RCC 7860 (cell line): ENCODE measurements around the gene DUS2.
"Not testable (repeated sequence)": the region's sequence is repeated elsewhere in the genome, so short reads cannot be mapped to it uniquely, and the experiment has no call there.

Experiments used
- DNase-seq: peaks from one replicate; pipeline ENCODE4 v3.0.0-alpha.2; 2015; ENCODE audit warnings: low spot score
- FAIRE-seq: peaks from 2 replicates; lab custom pipeline; 2012; peaks lifted over from hg19 to GRCh38; lab: Jason Lieb, UNC

Gene DUS2

DNA sequence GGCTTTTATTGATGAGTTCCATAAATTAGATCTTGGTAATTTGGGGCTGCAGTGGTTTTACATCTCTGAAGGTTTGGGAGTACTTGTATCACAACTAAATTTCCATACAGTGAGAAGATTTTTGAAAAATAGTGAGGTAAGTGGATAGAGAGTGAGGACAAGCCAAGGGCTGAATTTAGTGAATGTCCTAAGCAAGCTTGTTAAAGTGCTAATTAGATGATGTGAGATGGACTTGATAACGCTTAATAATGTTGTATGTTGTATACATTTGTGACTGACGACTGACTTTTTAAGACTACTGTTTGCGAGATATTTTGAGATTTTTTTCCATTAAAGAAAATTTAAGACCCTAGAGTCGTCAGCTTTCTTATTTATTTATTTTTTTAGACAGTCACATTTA, 66.0 kb downstream of the DUS2 start:
- FAIRE-seq (no peak), DNase-seq (no peak)

DNA sequence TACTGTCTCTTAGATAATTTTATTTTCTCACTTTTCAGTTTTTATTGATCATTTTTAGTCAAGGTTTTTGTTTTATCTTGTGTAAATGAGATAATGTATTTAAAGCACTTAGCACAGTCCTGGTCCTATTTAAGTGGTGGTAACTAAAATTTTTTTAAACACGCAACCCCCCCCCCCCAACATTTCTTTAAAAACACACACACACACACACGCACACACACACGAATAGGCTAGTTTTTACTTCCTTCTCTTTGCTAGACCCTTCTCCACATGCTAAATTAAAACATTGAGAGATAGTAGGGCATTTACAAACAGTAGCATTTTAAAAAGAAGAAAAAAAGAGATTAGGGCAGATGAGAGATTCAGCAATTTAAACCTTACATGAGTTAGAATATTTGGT, 67.0 kb downstream of the DUS2 start:
- FAIRE-seq: no peak
- DNase-seq: no peak

DNA sequence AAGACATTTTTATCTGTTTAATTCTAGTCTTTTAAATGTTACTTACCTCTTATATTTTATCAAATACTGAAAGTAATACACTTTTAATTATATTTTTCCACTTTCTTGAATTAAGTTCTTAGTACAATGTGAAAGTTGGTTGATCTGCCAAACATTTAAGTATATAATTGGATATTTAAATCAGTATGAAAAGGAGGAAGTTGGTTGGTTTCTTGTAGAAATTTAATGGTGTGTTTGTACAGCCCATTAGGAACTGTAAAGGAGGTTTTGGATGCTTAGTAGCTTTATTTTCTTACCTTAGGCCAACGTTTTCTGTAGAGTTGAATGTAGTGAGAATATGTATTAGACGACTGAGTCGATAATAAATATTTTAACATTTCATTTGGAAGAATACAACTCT, 67.4 kb downstream of the DUS2 start:
- DNase-seq (no peak), FAIRE-seq (no peak)

DNA sequence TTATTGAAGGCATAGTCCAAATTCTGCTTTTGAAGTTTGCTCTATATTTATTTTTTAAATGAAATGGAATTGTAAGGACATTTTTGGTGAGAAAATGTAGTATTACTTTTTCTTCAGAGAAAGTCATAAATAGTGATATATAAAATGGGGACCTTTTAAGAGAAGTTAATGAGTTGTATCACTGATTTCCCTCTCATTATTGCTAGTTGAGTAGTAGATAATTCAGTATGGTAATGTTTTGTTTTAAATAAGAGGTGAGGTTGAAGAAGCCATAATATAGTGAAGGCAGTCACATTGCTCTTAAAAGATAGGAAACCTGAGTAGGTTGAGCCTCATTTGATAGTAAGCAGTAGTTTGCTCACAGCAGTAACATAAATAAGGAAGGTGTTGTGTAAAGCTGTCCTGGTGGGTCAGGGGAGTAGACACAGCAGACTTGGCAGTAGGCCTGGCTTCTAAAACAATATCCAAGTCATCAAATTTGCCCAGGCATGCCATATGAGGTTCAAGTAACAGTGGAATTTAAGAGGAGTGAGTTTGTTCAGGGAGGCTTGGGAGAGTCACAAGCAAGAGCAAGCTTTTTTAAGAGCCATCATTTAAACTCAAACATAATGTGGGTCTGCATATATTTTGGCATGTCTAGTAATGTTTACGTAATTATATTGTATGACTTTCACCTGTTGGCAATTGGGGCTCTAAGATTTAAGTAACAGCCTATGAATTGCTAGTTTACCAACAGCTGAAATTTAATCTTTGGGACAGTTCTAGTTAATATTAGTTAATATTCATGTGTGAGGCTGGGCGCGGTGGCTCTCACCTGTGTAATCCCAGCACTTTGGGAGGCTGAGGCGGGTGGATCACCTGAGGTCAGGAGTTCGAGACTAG, 68.5 kb downstream of the DUS2 start:
- DNase-seq: no peak
- no peak for FAIRE-seq

DNA sequence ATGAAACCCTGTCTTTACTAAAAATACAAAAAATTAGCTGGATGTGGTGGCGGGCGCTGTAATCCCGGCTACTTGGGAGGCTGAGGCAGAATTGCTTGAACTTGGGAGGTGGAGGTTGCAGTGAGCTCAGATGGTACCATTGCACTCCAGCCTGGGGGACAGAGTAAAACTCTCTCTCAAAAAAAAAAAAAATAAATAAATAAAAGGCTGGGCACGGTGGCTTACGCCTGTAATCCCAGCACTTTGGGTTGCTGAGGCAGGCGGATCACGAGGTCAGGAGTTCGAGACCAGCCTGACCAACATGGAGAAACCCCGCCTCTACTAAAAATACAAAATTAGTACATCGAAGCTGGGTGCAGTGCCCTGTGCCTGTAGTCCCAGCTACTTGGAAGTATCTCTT, 69.2 kb downstream of the DUS2 start:
- FAIRE-seq: not testable (repeated sequence)

DNA sequence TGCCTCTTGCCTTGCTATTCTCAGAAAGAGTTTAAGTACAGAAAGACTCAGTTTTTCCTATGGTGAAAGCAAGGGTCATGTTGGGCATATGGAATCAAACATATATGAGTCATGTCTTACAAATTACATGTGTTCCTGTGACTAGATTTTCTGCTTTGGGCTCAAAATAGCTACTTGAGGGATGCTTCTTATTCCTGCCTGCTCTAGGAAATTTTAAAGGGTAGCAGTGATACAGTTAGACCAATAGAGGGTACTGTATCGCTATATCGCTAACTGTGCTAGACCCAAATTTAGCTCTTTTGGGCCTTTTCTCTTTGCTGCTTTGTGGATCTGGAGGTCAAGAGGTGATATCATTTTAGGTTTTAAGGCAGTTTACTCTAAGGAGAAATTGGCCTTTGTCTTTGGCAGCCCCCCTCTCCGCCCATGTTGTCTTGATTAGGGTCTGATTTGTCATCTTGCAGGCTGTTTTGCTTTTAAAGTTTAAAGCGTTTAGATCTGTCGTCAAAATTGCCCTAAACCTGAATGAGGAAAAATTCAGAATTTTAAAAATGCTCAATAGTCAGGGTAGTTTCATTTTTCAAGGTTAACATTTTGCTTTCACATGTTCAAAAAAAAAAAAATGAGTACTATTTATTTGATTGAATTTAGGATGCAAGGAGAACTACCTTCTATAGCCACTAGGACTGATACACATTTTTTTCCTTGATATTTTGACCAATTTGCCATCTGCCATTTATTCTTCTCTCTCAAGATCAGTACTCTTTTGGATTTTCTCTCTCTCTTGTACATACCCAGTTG, 70.9 kb downstream of the DUS2 start:
- FAIRE-seq (no peak), DNase-seq (no peak)

More for the DNA sequence above, 69.2 kb downstream of the DUS2 start:
- not testable (repeated sequence) for DNase-seq

- FAIRE-seq: no peak
These were observed 71.5 kb downstream of the DUS2 start for GRCh38 chr16:68094614-68094934.

DNA sequence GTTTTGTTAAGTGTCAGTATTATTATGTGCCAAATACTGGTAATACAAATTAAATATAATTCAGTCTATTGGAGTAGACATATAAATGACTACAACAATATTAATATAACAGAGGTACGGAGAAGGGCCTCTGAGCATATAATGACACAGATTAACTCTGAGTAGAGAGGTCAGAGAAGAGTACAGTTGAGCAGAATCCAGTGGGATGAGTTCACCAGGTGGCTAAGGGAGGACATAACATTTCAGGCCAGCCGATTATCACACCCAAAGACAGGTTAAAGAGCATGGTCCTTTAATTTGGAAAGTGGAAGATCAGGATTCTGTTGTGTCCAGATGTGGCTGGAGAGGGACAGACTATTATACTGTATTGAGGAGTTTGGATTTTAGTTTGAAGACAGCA, 73.4 kb downstream of the DUS2 start:
- FAIRE-seq (no peak), DNase-seq (no peak)

More at GRCh38 chr16:68094614-68094934, 71.5 kb downstream of the DUS2 start:
- DNase-seq: no peak

GRCh38 chr16:68097088-68097487, 74.0 kb downstream of the DUS2 start:
- no peak for FAIRE-seq

DNA sequence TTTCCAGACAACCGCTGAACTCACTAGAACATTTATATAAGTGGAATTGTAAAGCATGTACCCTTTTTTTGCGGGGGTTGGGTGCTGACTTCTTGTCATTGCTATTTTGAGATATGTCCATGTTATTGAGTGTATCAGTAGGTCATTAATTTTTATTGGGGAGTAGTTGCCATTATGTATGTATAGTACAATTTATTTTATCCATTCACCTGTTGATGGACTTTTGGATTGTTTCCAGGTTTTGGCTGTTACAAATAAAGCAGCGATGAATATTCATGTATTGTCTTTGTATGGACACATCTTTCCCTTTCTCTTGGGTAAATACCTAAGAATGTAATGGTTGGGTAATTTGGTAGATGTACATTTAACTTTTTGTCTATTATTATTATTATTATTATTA, 74.8 kb downstream of the DUS2 start:
- FAIRE-seq: no peak
- no peak for DNase-seq

More at GRCh38 chr16:68097088-68097487, 74.0 kb downstream of the DUS2 start:
- DNase-seq: no peak

DNA sequence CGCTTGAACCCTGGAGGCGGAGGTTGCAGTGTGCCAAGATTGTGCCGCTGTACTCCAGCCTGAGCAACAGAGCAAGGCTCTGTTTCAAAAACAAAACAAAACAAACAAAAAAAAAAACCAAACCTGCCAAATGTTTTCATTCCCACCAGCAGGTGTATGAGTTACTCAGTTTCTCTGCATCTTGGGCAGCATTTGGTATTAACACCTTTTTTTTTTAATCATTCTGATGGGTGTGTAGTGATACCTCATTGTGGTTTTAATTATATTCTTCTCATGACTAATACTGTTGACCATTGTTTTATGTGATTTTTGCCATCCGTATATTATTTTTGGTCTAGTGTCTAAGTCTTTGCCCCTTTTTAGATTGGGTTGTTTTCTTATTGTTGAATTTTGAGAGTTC, 77.4 kb downstream of the DUS2 start:
- DNase-seq: no peak
- FAIRE-seq: no peak

DNA sequence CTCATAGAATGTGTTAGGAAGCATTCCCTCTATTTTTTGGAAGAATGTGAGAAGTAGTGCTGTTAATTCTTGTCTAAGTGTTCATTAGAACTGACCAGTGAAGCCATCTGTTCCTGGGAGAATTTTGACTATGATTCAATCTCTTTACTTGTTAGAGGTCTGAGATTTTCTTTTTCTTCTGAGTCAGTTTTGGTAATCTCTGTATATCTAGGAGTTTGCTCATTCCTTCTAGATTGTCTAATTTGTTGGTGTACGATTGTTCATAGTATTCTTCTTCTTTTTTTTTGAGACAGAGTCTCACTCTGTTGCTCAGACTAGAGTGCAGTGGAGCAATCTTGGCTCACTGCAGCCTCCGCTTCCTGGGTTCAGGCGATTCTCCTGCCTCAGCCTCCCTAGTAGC, 82.5 kb downstream of the DUS2 start:
- no peak for DNase-seq
- FAIRE-seq: no peak

DNA sequence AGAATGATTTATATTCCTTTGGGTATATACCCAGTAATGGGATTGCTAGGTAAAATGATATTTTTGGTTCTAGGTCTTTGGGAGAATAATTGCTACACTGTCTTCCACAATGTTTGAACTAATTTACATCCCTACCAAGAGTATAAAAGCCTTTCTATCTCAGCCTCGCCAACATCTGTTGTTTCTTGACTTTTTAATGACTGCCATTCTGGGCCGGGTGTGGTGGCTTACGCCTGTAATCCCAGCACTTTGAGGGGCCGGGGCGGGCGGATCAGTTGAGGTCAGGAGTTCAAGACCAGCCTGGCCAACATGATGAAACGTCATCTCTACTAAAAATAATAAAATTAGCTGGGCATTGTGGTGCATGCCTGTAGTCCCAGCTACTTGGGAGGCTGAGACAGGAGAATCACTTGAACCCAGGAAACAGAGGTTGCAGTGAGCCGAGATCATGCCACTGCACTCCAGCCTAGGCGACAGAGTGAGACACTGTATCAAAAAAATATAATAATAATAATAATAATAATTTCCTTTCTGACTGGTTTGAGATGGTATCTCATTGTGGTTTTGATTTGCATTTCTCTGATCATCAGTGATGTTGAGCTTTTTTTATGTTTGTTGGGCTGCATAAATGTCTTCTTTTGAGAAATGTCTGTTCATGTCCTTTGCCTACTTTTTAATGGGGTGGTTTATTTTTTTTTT, 84.3 kb downstream of the DUS2 start:
- not testable (repeated sequence) for FAIRE-seq, DNase-seq

DNA sequence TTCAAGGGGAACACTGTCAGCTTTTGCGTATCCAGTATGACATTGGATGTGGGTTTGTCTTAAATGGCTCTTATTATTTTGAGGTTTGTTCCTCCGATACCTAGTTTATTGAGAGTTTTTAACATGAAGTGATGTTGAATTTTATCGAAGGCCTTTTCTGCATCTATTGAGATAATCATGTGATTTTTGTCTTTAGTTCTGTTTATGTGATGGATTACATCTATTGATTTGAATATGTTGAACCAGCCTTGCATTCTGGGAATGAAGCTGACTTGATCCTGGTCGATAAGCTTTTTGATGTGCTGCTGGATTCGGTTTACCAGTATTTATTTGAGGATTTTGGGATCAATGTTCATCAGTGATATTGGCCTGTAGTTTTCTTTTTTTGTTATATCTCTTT, 86.1 kb downstream of the DUS2 start:
- not testable (repeated sequence) for DNase-seq, FAIRE-seq

DNA sequence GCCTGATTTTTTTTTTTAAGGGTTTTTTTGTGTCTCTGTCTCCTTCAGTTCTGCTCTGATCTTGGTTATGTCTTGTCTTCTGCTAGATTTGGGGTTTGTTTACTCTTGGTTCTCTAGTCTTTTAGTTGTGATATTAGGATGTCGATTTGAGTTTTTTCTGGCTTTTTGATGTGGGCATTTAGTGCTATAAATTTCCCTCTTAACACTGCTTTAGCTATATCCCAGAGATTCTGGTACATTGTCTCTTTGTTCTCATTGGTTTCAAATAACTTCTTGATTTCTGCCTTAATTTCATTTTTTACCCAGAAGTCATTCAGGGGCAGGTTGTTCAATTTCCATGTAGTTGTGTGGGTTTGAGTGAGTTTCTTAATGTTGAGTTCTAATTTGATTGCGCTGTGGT, 87.5 kb downstream of the DUS2 start:
- FAIRE-seq, DNase-seq: not testable (repeated sequence)

GRCh38 chr16:68111379-68111778, 88.3 kb downstream of the DUS2 start:
- DNase-seq (no peak), FAIRE-seq (no peak)

GRCh38 chr16:68113059-68113761, 90.1 kb downstream of the DUS2 start:
- no peak for DNase-seq
- no peak for FAIRE-seq

- no peak for DNase-seq
- no peak for FAIRE-seq
These were observed 90.7 kb downstream of the DUS2 start for GRCh38 chr16:68113765-68114240.

GRCh38 chr16:68114939-68115338, 91.9 kb downstream of the DUS2 start:
- not testable (repeated sequence) for FAIRE-seq, DNase-seq

- no peak for DNase-seq
- FAIRE-seq: no peak
These were observed 92.8 kb downstream of the DUS2 start for GRCh38 chr16:68115851-68116250.
